CD8-positive, alpha-beta memory T cell (primary cell): ENCODE results near the gene LY9. TPM values are rescaled to one million over a fixed set of nuclear protein-coding genes. Genes with fewer than 3 reads are reported as not detected.
A peak's percentile ranks its signal among the peaks of the same experiment; 100 is the strongest.

ENCODE experiments used
- CTCF ChIA-PET: fragments of 350-600 bp; sonication (Branson Sonifier 250); formaldehyde crosslinking; loops from one replicate; lab custom pipeline; 2021; ENCODE audit warnings: antibody characterized with exemption; lab: Charles Lee
- POLR2A ChIA-PET: fragments of 350-600 bp; sonication (Branson Sonifier 250); formaldehyde crosslinking; loops from one replicate; lab custom pipeline; 2021; ENCODE audit warnings: antibody characterized with exemption; lab: Charles Lee
- DNase-seq, 5 donors: peaks; one replicate each; pipeline versions ENCODE4 v3.0.0 to v3.0.0-alpha.2; 2020 to 2022; ENCODE audit warnings: mixed read lengths in 1 of 5
- H3K27ac ChIP-seq: one replicate; pipeline ENCODE4 v1.7.0; 2013; ENCODE audit warnings: low read depth, mild to moderate bottlenecking, low read length, moderate library complexity
- H3K27me3 ChIP-seq: 2 replicates; pipeline ENCODE4 v1.7.0; 2013; ENCODE audit warnings: low read length, mild to moderate bottlenecking; ENCODE audit not compliant: insufficient read depth, poor library complexity, severe bottlenecking
- H3K36me3 ChIP-seq: 2 replicates; pipeline ENCODE4 v1.7.0; 2013; ENCODE audit warnings: mild to moderate bottlenecking, low read length, moderate library complexity; ENCODE audit not compliant: insufficient read depth
- H3K4me1 ChIP-seq: 2 replicates; pipeline ENCODE4 v1.7.0; 2013; ENCODE audit warnings: mild to moderate bottlenecking, low read length, moderate library complexity; ENCODE audit not compliant: insufficient read depth
- H3K4me3 ChIP-seq: 2 replicates; pipeline ENCODE4 v1.7.0; 2013; ENCODE audit warnings: mild to moderate bottlenecking, low read length
- H3K9me3 ChIP-seq: 2 replicates; pipeline ENCODE4 v1.7.0; 2013; ENCODE audit warnings: mild to moderate bottlenecking, low read length
- H3K27ac Mint-ChIP-seq, 8 donors: one replicate each; pipeline ENCODE4 v1.8.0; 2020 to 2021; ENCODE audit warnings: mixed read lengths in 8 of 8, mild to moderate bottlenecking in 6 of 8, inconsistent platforms in 3 of 8, moderate library complexity in 3 of 8
- H3K27me3 Mint-ChIP-seq, 2 donors: one replicate each; pipeline ENCODE4 v1.8.0; 2020 to 2021; ENCODE audit warnings: mixed read lengths in 2 of 2, mild to moderate bottlenecking in 1 of 2, moderate library complexity in 1 of 2
- H3K36me3 Mint-ChIP-seq, 3 donors: one replicate each; pipeline ENCODE4 v1.8.0; 2020 to 2021; ENCODE audit warnings: mixed read lengths in 3 of 3, inconsistent platforms in 1 of 3, mild to moderate bottlenecking in 1 of 3
- H3K4me1 Mint-ChIP-seq, 3 donors: one replicate each; pipeline ENCODE4 v1.8.0; 2020 to 2021; ENCODE audit warnings: mixed read lengths in 3 of 3, inconsistent platforms in 1 of 3, mild to moderate bottlenecking in 1 of 3
- H3K4me3 Mint-ChIP-seq, 7 donors: one replicate each; pipeline ENCODE4 v1.8.0; 2020 to 2021; ENCODE audit warnings: mixed read lengths in 7 of 7, mild to moderate bottlenecking in 6 of 7, moderate library complexity in 4 of 7, inconsistent platforms in 2 of 7
- H3K9me3 Mint-ChIP-seq, 5 donors: one replicate each; pipeline ENCODE4 v1.8.0; 2020 to 2022; ENCODE audit warnings: mixed read lengths in 5 of 5, mild to moderate bottlenecking in 3 of 5, moderate library complexity in 2 of 5, inconsistent platforms in 1 of 5
- polyA plus RNA-seq: library from polyadenylated mRNA; unstranded; fragments of 300-500 nt; fragmentation: Illumina TruSeq; gene quantifications from one replicate; pipeline ENCODE4 v1.2.3, GENCODE V29; 2021
- total RNA-seq, 2 experiments: library from RNA; stranded (reverse); gene quantifications; one replicate each; pipeline ENCODE4 v1.2.3, GENCODE V29; 2021

LY9 gene, protein sequence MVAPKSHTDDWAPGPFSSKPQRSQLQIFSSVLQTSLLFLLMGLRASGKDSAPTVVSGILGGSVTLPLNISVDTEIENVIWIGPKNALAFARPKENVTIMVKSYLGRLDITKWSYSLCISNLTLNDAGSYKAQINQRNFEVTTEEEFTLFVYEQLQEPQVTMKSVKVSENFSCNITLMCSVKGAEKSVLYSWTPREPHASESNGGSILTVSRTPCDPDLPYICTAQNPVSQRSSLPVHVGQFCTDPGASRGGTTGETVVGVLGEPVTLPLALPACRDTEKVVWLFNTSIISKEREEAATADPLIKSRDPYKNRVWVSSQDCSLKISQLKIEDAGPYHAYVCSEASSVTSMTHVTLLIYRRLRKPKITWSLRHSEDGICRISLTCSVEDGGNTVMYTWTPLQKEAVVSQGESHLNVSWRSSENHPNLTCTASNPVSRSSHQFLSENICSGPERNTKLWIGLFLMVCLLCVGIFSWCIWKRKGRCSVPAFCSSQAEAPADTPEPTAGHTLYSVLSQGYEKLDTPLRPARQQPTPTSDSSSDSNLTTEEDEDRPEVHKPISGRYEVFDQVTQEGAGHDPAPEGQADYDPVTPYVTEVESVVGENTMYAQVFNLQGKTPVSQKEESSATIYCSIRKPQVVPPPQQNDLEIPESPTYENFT
- total RNA-seq (10 to 100 TPM; 16.4 to 16.5 TPM), polyA plus RNA-seq (206 TPM)

DNA sequence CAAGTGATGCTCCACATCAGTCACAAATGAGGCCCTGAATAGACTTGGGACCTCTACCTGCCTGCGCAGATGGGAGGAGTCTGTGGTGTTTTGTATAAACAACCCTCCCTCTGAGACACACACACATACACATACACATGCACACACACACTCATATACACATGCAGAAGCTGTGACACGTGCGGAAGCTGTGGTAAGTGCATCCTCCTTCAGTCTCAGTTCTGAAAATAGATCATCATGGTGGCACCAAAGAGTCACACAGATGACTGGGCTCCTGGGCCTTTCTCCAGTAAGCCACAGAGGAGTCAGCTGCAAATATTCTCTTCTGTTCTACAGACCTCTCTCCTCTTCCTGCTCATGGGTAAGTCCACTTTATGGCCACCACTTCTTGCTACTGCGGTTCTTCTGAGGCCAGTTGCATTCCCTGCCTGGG is at the start of gene LY9:
LY9 (plus strand) TSS at position 224 of the 433 bp plus-strand sequence; CDS start at position 238, 14 bp downstream.
- H3K4me1 ChIP-seq, result peaks cover 34% of the 10 kb centered on the region
- POLR2A ChIA-PET, result interaction anchor here (0.6 to 1.6 kb wide), 8 partner anchors 14 to 59 kb away, joined by 3 to 5 read pairs (median 3); no protein-coding TSS in a partner anchor

DNA sequence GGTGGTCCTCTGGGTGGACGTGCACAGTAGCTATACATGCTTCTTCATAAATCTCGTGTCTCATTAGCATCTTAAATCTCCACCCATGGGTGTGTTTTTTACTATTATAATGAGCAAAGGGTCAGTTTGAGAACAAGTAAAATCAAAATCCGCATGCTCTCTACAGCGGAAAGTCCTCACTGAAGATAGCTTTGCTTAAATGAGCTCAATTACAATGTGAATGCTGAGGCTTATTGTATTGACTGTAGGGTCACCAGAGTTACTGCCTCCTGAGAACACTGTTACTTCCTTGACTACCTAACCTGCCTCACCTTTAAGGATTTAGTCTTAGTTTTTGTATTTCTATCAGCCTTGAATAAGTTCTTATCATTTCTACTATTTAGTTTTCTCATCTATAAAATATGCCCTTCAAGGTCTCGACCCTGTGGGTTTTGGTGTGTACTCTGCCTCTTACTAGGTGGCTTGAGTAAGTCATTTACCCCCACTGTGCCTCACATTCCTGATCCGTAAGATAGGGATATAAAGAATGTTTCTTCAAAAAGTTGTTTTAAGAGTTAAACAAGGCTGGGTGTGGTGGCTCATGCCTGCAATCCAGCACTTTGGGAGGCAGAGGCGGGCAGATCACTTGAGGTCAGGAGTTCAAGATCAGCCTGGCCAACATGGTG is 49.0 kb upstream of the LY9 start:
- no peaks in the 10 kb centered on the region for H3K9me3 ChIP-seq
- Mint-ChIP-seq H3K36me3 (peaks cover 18 to 48% (median 30%) of the 10 kb centered on the region in 3 donors), H3K27me3 (no peaks in the 10 kb centered on the region), H3K4me1 (peaks cover 93 to 100% (median 95%) of the 10 kb centered on the region in 3 donors), H3K9me3 (no peaks in the 10 kb centered on the region), H3K4me3 (peak overlapping the region; percentile 4 to 97 (median 38)), H3K27ac (peak overlapping the region; percentile 38 to 92 (median 84))
- CTCF ChIA-PET, result interaction anchor here (1.5 to 4.0 kb wide), 4 partner anchors 9 to 31 kb away, joined by 4 to 22 read pairs (median 7); no protein-coding TSS in a partner anchor
- H3K4me1 ChIP-seq, result peaks cover 89% of the 10 kb centered on the region
- POLR2A ChIA-PET, result interaction anchor here (0.8 to 1.8 kb wide), 2 partner anchors 13 to 39 kb away, joined by 3 to 4 read pairs; no protein-coding TSS in a partner anchor
- H3K27ac ChIP-seq, result no peak overlapping the region
- H3K4me3 ChIP-seq, result no peak overlapping the region
- H3K36me3 ChIP-seq, result peaks cover 5% of the 10 kb centered on the region
- DNase-seq, result no peak
- no peaks in the 10 kb centered on the region for H3K27me3 ChIP-seq

More for the DNA sequence above, at the start of gene LY9:
- peak within 1 kb of the TSS; percentile 96 to 99 (median 97) for H3K4me3 Mint-ChIP-seq
- H3K27ac Mint-ChIP-seq, result peak within 1 kb of the TSS; percentile 92 to 98 (median 97)
- H3K27ac ChIP-seq, result peak within 1 kb of the TSS; percentile 69
- no peaks in the 10 kb centered on the region for H3K9me3 Mint-ChIP-seq
- CTCF ChIA-PET, result interaction anchor here (0.6 to 5.0 kb wide), 17 partner anchors 10 to 346 kb away, joined by 3 to 21 read pairs (median 4); no protein-coding TSS in a partner anchor
- H3K27me3 ChIP-seq, result no peaks in the 10 kb centered on the region
- H3K9me3 ChIP-seq, result no peaks in the 10 kb centered on the region
- peaks cover 55 to 62% (median 57%) of the 10 kb centered on the region in 3 donors for H3K4me1 Mint-ChIP-seq
- H3K36me3 Mint-ChIP-seq, result peaks cover 4 to 46% (median 16%) of the 10 kb centered on the region in 3 donors
- peak; percentile 65 to 93 (median 92) for DNase-seq
- H3K36me3 ChIP-seq, result no peaks in the 10 kb centered on the region
- H3K27me3 Mint-ChIP-seq, result no peaks in the 10 kb centered on the region
- peak within 1 kb of the TSS; percentile 80 for H3K4me3 ChIP-seq

DNA sequence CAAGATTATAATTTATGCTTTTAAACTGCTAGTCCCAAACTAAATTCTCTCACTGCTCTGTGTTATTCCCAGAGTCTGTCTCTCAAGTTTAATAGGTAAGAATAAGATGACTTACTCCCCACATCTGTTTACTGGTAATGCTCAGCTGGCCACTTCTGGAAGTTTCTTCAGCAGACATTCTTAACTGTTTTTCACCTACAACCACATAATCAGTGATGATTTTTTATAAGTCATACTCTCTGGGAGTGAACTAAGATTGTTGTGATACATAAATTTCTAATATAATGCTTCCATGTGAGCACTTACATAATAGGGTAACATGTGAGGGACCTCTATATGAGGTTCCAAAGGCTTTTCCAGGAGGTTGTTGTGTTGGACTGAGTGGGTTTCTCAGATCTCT is 48.3 kb upstream of the LY9 start:
- H3K4me3 ChIP-seq, result no peak overlapping the region
- peaks cover 89% of the 10 kb centered on the region for H3K4me1 ChIP-seq
- no peaks in the 10 kb centered on the region for H3K27me3 ChIP-seq
- ChIA-PET POLR2A (interaction anchor here (1.0 to 1.8 kb wide), 2 partner anchors 12 to 66 kb away, joined by 3 to 4 read pairs; no protein-coding TSS in a partner anchor), CTCF (interaction anchor here (0.9 to 4.0 kb wide), 8 partner anchors 9 to 84 kb away, joined by 3 to 22 read pairs (median 4); no protein-coding TSS in a partner anchor)
- no peak for DNase-seq
- H3K4me3 Mint-ChIP-seq, result peak overlapping the region in 6 of 7 donors; percentile 17 to 78 (median 35)
- peaks cover 22 to 53% (median 37%) of the 10 kb centered on the region in 3 donors for H3K36me3 Mint-ChIP-seq
- peak overlapping the region; percentile 28 to 91 (median 78) for H3K27ac Mint-ChIP-seq
- no peaks in the 10 kb centered on the region for H3K9me3 Mint-ChIP-seq
- H3K27me3 Mint-ChIP-seq, result no peaks in the 10 kb centered on the region
- no peaks in the 10 kb centered on the region for H3K9me3 ChIP-seq
- H3K27ac ChIP-seq, result no peak overlapping the region
- H3K4me1 Mint-ChIP-seq, result peaks cover 93 to 100% (median 95%) of the 10 kb centered on the region in 3 donors
- H3K36me3 ChIP-seq, result peaks cover 5% of the 10 kb centered on the region

DNA sequence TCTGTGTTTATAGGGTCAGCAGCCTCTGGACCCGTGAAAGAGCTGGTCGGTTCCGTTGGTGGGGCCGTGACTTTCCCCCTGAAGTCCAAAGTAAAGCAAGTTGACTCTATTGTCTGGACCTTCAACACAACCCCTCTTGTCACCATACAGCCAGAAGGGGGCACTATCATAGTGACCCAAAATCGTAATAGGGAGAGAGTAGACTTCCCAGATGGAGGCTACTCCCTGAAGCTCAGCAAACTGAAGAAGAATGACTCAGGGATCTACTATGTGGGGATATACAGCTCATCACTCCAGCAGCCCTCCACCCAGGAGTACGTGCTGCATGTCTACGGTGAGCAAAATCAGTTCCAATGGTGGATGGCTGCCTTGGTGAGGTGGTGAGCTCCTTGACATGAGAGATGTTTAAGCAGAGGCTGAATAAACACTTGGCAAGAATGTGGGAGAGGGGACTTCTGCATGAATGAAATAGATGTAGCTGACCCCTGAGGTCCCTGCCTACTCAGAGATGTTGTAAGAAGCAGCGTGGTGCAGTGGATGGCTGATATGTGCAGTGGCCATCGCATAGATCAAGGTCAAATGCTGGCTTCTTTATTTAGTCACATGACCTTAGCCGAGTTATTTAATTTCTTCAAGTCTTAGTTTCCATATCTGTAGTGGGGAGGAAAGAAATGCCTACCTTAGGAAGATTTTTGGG is 47.6 kb upstream of the LY9 start:
- no peak overlapping the region for H3K4me3 ChIP-seq
- H3K27ac ChIP-seq, result no peak overlapping the region
- peaks cover 93 to 100% (median 95%) of the 10 kb centered on the region in 3 donors for H3K4me1 Mint-ChIP-seq
- no peaks in the 10 kb centered on the region for H3K27me3 Mint-ChIP-seq
- no peaks in the 10 kb centered on the region for H3K27me3 ChIP-seq
- peaks cover 85% of the 10 kb centered on the region for H3K4me1 ChIP-seq
- H3K36me3 ChIP-seq, result peaks cover 5% of the 10 kb centered on the region
- H3K9me3 ChIP-seq, result no peaks in the 10 kb centered on the region
- DNase-seq, result no peak
- CTCF ChIA-PET, result interaction anchor here (0.9 to 4.0 kb wide), 8 partner anchors 8 to 83 kb away, joined by 3 to 22 read pairs (median 4); no protein-coding TSS in a partner anchor
- H3K9me3 Mint-ChIP-seq, result no peaks in the 10 kb centered on the region
- peak overlapping the region in 5 of 7 donors; percentile 20 to 78 (median 35) for H3K4me3 Mint-ChIP-seq
- POLR2A ChIA-PET, result interaction anchor here (1.0 to 1.8 kb wide), 2 partner anchors 11 to 67 kb away, joined by 3 to 4 read pairs; no protein-coding TSS in a partner anchor
- peak overlapping the region; percentile 28 to 91 (median 88) for H3K27ac Mint-ChIP-seq
- peaks cover 26 to 56% (median 43%) of the 10 kb centered on the region in 3 donors for H3K36me3 Mint-ChIP-seq

GRCh38 chr1:160748878-160749269 is 47.1 kb upstream of the LY9 start:
- Histone ChIP-seq H3K36me3 (peaks cover 5% of the 10 kb centered on the region), H3K9me3 (no peaks in the 10 kb centered on the region), H3K27ac (no peak overlapping the region), H3K27me3 (no peaks in the 10 kb centered on the region), H3K4me3 (no peak overlapping the region), H3K4me1 (peaks cover 80% of the 10 kb centered on the region)
- Mint-ChIP-seq H3K27me3 (no peaks in the 10 kb centered on the region), H3K27ac (peak overlapping the region; percentile 51 to 91 (median 88)), H3K4me3 (peak overlapping the region in 3 of 7 donors; percentile 20 to 60 (median 35)), H3K9me3 (no peaks in the 10 kb centered on the region), H3K4me1 (peaks cover 93 to 100% (median 95%) of the 10 kb centered on the region in 3 donors), H3K36me3 (peaks cover 30 to 60% (median 48%) of the 10 kb centered on the region in 3 donors)
- ChIA-PET POLR2A (interaction anchor here (1.0 to 1.8 kb wide), 3 partner anchors 10 to 68 kb away, joined by 3 to 5 read pairs (median 4); partner anchors contain the start of gene SLAMF7), CTCF (interaction anchor here (0.9 to 4.0 kb wide), 9 partner anchors 7 to 122 kb away, joined by 3 to 22 read pairs (median 4); no protein-coding TSS in a partner anchor)
- DNase-seq, result no peak

DNA sequence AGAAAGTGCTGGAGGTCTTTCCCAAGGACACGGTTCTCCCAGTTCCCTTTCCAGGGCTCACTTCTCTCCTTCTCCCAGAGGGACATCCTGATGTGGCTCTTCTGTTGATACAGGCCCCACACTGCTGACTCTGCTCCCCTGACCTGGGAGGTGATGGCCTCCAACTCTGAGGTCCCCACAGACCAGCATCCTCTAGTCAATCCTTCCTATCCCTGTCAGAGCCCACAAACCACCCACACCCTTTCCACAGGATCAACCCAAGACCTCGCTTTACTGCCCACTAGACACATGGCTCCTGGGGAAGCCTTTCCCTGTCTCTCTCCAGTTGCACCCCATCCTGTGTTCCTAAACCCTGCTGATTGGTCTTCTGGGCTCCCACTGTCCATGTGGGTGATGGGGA is 45.4 kb upstream of the LY9 start:
- Histone ChIP-seq H3K4me1 (peaks cover 77% of the 10 kb centered on the region), H3K27ac (no peak overlapping the region), H3K9me3 (no peaks in the 10 kb centered on the region), H3K36me3 (peaks cover 5% of the 10 kb centered on the region), H3K4me3 (no peak overlapping the region), H3K27me3 (no peaks in the 10 kb centered on the region)
- peaks cover 86 to 94% (median 87%) of the 10 kb centered on the region in 3 donors for H3K4me1 Mint-ChIP-seq
- H3K36me3 Mint-ChIP-seq, result peaks cover 30 to 63% (median 49%) of the 10 kb centered on the region in 3 donors
- DNase-seq, result no peak
- peaks cover 0 to 2% of the 10 kb centered on the region in 2 donors for H3K27me3 Mint-ChIP-seq
- peak overlapping the region; percentile 90 to 98 (median 96) for H3K27ac Mint-ChIP-seq
- POLR2A ChIA-PET, result interaction anchor here (1.6 kb wide), 1 partner anchor 12 kb away, joined by 5 read pairs; the partner anchor contains the start of gene SLAMF7
- H3K4me3 Mint-ChIP-seq, result peak overlapping the region; percentile 24 to 87 (median 65)
- H3K9me3 Mint-ChIP-seq, result no peaks in the 10 kb centered on the region
- CTCF ChIA-PET, result interaction anchor here (4.0 kb wide), 1 partner anchor 17 kb away, joined by 22 read pairs; no protein-coding TSS in a partner anchor
